HuH-7 (cell line): ENCODE measurements around the gene KCNJ6.

Experiments used
- DNase-seq: peaks from one replicate; pipeline ENCODE4 v3.0.0; 2011; ENCODE audit warnings: low spot score

KCNJ6 gene

GRCh38 chr21:37565530-37566223 is 350.6 kb downstream of the KCNJ6 start:
- peak; percentile 39 for DNase-seq

GRCh38 chr21:37564924-37565529 is 351.2 kb downstream of the KCNJ6 start:
- DNase-seq: no peak

GRCh38 chr21:37564341-37564923 is 351.8 kb downstream of the KCNJ6 start:
- peak; percentile 37 for DNase-seq

GRCh38 chr21:37563641-37564340 is 352.5 kb downstream of the KCNJ6 start:
- peak; percentile 87 for DNase-seq

- no peak for DNase-seq
Measured at GRCh38 chr21:37562920-37563640, 353.2 kb downstream of the KCNJ6 start.

GRCh38 chr21:37561941-37562919 is 354.0 kb downstream of the KCNJ6 start:
- no peak for DNase-seq

GRCh38 chr21:37561506-37561905 is 354.8 kb downstream of the KCNJ6 start:
- DNase-seq: no peak

GRCh38 chr21:37560385-37560784 is 355.9 kb downstream of the KCNJ6 start:
- no peak for DNase-seq

GRCh38 chr21:37558676-37559211 is 357.5 kb downstream of the KCNJ6 start:
- no peak for DNase-seq
